ENCODE measurements around the gene TMEM139.
A peak's percentile ranks its signal among the peaks of the same experiment; 100 is the strongest.

The TMEM139 gene

GRCh38 chr7:143284591-143285469, at the start of gene TMEM139:
TSS of gene TMEM139 (plus strand) at chr7:143284958. CDS start at chr7:143285958, 1,000 bp downstream.
- DNase-seq (ENCODE audit: low read depth), result no peak

GRCh38 chr7:143235561-143235960, 49.2 kb upstream of the TMEM139 start:
- no peak for DNase-seq (ENCODE audit: low read depth)

- no peak for DNase-seq (ENCODE audit: low read depth)
Measured at GRCh38 chr7:143236408-143236990, 48.3 kb upstream of the TMEM139 start.

GRCh38 chr7:143237366-143237765, 47.4 kb upstream of the TMEM139 start:
- DNase-seq (ENCODE audit: low read depth), result no peak

GRCh38 chr7:143238289-143238980, 46.3 kb upstream of the TMEM139 start:
- DNase-seq (ENCODE audit: low read depth), result no peak

GRCh38 chr7:143239813-143240212, 44.9 kb upstream of the TMEM139 start:
- no peak for DNase-seq (ENCODE audit: low read depth)

- peak; percentile 41 for DNase-seq (ENCODE audit: low read depth)
Measured at GRCh38 chr7:143240291-143241168, 44.2 kb upstream of the TMEM139 start.

- DNase-seq (ENCODE audit: low read depth), result no peak
Measured at GRCh38 chr7:143242306-143242705, 42.5 kb upstream of the TMEM139 start.

- no peak for DNase-seq (ENCODE audit: low read depth)
Measured at GRCh38 chr7:143243111-143243510, 41.6 kb upstream of the TMEM139 start.

- no peak for DNase-seq (ENCODE audit: low read depth)
Measured at GRCh38 chr7:143243614-143244013, 41.1 kb upstream of the TMEM139 start.

GRCh38 chr7:143244321-143244720, 40.4 kb upstream of the TMEM139 start:
- DNase-seq (ENCODE audit: low read depth), result no peak

GRCh38 chr7:143245123-143245522, 39.6 kb upstream of the TMEM139 start:
- DNase-seq (ENCODE audit: low read depth), result peak; percentile 28

GRCh38 chr7:143247372-143247771, 37.4 kb upstream of the TMEM139 start:
- DNase-seq (ENCODE audit: low read depth), result no peak

- no peak for DNase-seq (ENCODE audit: low read depth)
Measured at GRCh38 chr7:143248761-143249354, 35.9 kb upstream of the TMEM139 start.

- no peak for DNase-seq (ENCODE audit: low read depth)
Measured at GRCh38 chr7:143250199-143250598, 34.6 kb upstream of the TMEM139 start.

- no peak for DNase-seq (ENCODE audit: low read depth)
Measured at GRCh38 chr7:143250822-143251221, 33.9 kb upstream of the TMEM139 start.

GRCh38 chr7:143252006-143252405, 32.8 kb upstream of the TMEM139 start:
- no peak for DNase-seq (ENCODE audit: low read depth)

- DNase-seq (ENCODE audit: low read depth), result no peak
Measured at GRCh38 chr7:143255564-143255963, 29.2 kb upstream of the TMEM139 start.

GRCh38 chr7:143256325-143256724, 28.4 kb upstream of the TMEM139 start:
- DNase-seq (ENCODE audit: low read depth), result no peak

GRCh38 chr7:143256932-143257331, 27.8 kb upstream of the TMEM139 start:
- no peak for DNase-seq (ENCODE audit: low read depth)

GRCh38 chr7:143257501-143257900, 27.3 kb upstream of the TMEM139 start:
- no peak for DNase-seq (ENCODE audit: low read depth)
